GM23338 (cell line): ENCODE measurements around the gene FES. TPM values are rescaled to one million over a fixed set of nuclear protein-coding genes. Genes with fewer than 3 reads are reported as not detected.

Source experiments
- ATAC-seq: fragments of 200-7000 bp; cut with Tn5 transposase; 3 replicates; pipeline ENCODE4 v1.9.1; 2020
- DNase-seq: peaks from one replicate; pipeline ENCODE4 v3.0.0-alpha.2; 2015; ENCODE audit warnings: low spot score
- H2AFZ ChIP-seq: fragments of 200-600 bp; sonication (generic); 2 replicates; pipeline ENCODE4 v1.8.0; 2016; ENCODE audit warnings: antibody characterized with exemption, mild to moderate bottlenecking, moderate library complexity
- H3F3A ChIP-seq: fragments of 200-600 bp; sonication (generic); replicated peaks from 2 replicates; pipeline ENCODE4 v1.8.0; 2017; ENCODE audit warnings: antibody characterized with exemption, mixed run types, low read depth
- H3K27ac ChIP-seq: fragments of 200-600 bp; sonication (generic); 2 replicates; pipeline ENCODE4 v1.6.1; 2016; ENCODE audit warnings: low read depth
- H3K27me3 ChIP-seq: fragments of 200-600 bp; sonication (generic); 2 replicates; pipeline ENCODE4 v1.8.0; 2016; ENCODE audit warnings: mild to moderate bottlenecking, mixed run types, moderate library complexity; ENCODE audit not compliant: insufficient read depth
- H3K36me3 ChIP-seq: fragments of 200-600 bp; sonication (generic); 2 replicates; pipeline ENCODE4 v1.8.0; 2016; ENCODE audit warnings: mild to moderate bottlenecking; ENCODE audit not compliant: insufficient read depth
- H3K4me1 ChIP-seq: fragments of 200-600 bp; sonication (generic); 2 replicates; pipeline ENCODE4 v1.8.0; 2016; ENCODE audit warnings: mild to moderate bottlenecking, moderate library complexity; ENCODE audit not compliant: insufficient read depth
- H3K4me2 ChIP-seq: fragments of 200-600 bp; sonication (generic); 2 replicates; pipeline ENCODE4 v1.7.1; 2017; ENCODE audit warnings: mixed run types
- H3K4me3 ChIP-seq: fragments of 200-600 bp; sonication (generic); 2 replicates; pipeline ENCODE4 v1.6.1; 2016; ENCODE audit warnings: mixed run types
- H3K79me2 ChIP-seq: fragments of 200-600 bp; sonication (generic); replicated peaks from 2 replicates; pipeline ENCODE4 v1.8.0; 2017; ENCODE audit warnings: mild to moderate bottlenecking; ENCODE audit not compliant: insufficient read depth
- H3K9me2 ChIP-seq: fragments of 200-600 bp; sonication (generic); 2 replicates; pipeline ENCODE4 v1.8.0; 2017; ENCODE audit not compliant: insufficient read depth
- H4K20me1 ChIP-seq: fragments of 200-600 bp; sonication (generic); replicated peaks from 2 replicates; pipeline ENCODE4 v1.8.0; 2017; ENCODE audit warnings: mild to moderate bottlenecking; ENCODE audit not compliant: insufficient read depth
- H3K27ac Mint-ChIP-seq: 2 replicates; pipeline ENCODE4 v1.8.0; 2020; ENCODE audit warnings: inconsistent platforms, mild to moderate bottlenecking, moderate library complexity, mixed read lengths
- H3K27me3 Mint-ChIP-seq: 3 replicates; pipeline ENCODE4 v1.8.0; 2022; ENCODE audit warnings: low read depth, mild to moderate bottlenecking, moderate library complexity, mixed read lengths, inconsistent platforms; ENCODE audit not compliant: insufficient read depth, poor library complexity
- H3K36me3 Mint-ChIP-seq: 3 replicates; pipeline ENCODE4 v1.8.0; 2021; ENCODE audit warnings: low read depth, mild to moderate bottlenecking, inconsistent platforms, moderate library complexity, mixed read lengths
- H3K4me1 Mint-ChIP-seq: 3 replicates; pipeline ENCODE4 v1.8.0; 2020; ENCODE audit warnings: mild to moderate bottlenecking, inconsistent platforms, mixed read lengths
- H3K4me3 Mint-ChIP-seq: 3 replicates; pipeline ENCODE4 v1.8.0; 2021; ENCODE audit warnings: moderate library complexity, mild to moderate bottlenecking, inconsistent platforms, mixed read lengths
- H3K9me3 Mint-ChIP-seq: 3 replicates; pipeline ENCODE4 v1.8.0; 2020; ENCODE audit warnings: moderate library complexity, mild to moderate bottlenecking, inconsistent platforms, mixed read lengths
- CREB1 ChIP-seq: fragments of 250-450 bp; sonication (Bioruptor Pico); IDR thresholded peaks from 2 replicates; pipeline ENCODE4 v1.5.0; 2020; ENCODE audit warnings: low read depth, mild to moderate bottlenecking, moderate library complexity
- EZH2phosphoT487 ChIP-seq: fragments of 200-600 bp; sonication (generic); IDR thresholded peaks from one replicate; pipeline ENCODE4 v1.8.1; 2018; ENCODE audit warnings: antibody characterized with exemption; ENCODE audit not compliant: unreplicated experiment
- NANOG ChIP-seq: IDR thresholded peaks from 2 replicates; pipeline ENCODE4 v1.6.1; 2016; ENCODE audit warnings: antibody characterized with exemption, borderline replicate concordance
- POLR2AphosphoS5 ChIP-seq: IDR thresholded peaks from 2 replicates; pipeline ENCODE4 v1.6.1; 2016; ENCODE audit warnings: antibody characterized with exemption, low read depth
- STAT1 ChIP-seq: IDR thresholded peaks from one replicate; pipeline ENCODE4 v1.6.1; 2016; ENCODE audit warnings: antibody characterized with exemption; ENCODE audit not compliant: unreplicated experiment
- ZNF331 ChIP-seq: fragments of 250-450 bp; sonication (Bioruptor Pico); IDR thresholded peaks from 2 replicates; pipeline ENCODE4 v1.5.0; 2020; ENCODE audit warnings: low read depth, mild to moderate bottlenecking, moderate library complexity
- polyA plus RNA-seq: library from polyadenylated mRNA; unstranded; fragments of >200 nt; fragmentation: Nextera tagmentation; extraction: Ambion mirVana; gene quantifications from 2 replicates; pipeline ENCODE4 v1.2.1, GENCODE V29; 2016
- total RNA-seq: library from RNA; depleted of rRNA; stranded (reverse); fragments of >200 nt; shearing (Covaris generic); gene quantifications from 2 replicates; pipeline ENCODE4 v1.2.3, GENCODE V29; 2014
- TF ChIP-seq, protein P1 (sequence below), 2 experiments: fragments of 200-600 bp in 1 of 2; sonication (generic) in 1 of 2; conservative IDR thresholded peaks; 2 replicates each; pipeline versions ENCODE4 v1.5.1 to v1.6.1; 2016 to 2017; ENCODE audit warnings: antibody characterized with exemption in 2 of 2, low read depth in 2 of 2, mild to moderate bottlenecking in 2 of 2, moderate library complexity in 1 of 2
- TF ChIP-seq, protein P2 (sequence below): IDR thresholded peaks from one replicate; pipeline ENCODE4 v1.6.1; 2018; ENCODE audit warnings: antibody characterized with exemption; ENCODE audit not compliant: unreplicated experiment
- TF ChIP-seq, protein P3 (sequence below): fragments of 250-450 bp; sonication (Bioruptor Pico); IDR thresholded peaks from 2 replicates; pipeline ENCODE4 v1.5.0; 2020; ENCODE audit warnings: mild to moderate bottlenecking, moderate library complexity

FES gene
- total and polyA plus RNA-seq, 2 experiments from 2014 or later: 2.7 to 14.4 TPM

DNA sequence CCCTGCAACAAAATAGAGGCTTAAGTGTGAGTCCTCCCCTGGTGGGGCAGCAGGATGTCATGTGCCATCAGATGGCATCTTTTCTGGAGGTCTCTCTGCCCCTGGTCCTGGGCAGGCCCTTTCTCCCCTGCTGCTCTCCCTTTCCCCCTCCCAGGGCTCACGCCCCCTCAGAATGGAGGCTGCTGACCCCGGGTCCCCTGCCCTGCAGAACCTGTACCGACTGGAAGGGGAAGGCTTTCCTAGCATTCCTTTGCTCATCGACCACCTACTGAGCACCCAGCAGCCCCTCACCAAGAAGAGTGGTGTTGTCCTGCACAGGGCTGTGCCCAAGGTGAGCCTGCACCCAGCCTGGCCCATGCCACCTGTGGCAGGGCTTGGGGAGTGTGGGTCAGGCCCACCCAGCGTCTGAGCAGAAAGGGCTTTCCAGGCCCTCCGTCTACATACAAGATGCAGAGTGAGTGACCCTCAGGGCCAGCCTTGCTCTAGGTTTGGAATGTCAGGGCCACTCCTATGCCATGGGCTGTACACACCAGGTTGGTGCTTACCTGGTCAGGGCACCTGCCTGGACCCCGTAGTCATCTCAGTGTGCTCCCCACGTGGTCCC is 7.1 kb downstream of the FES start:
- ATAC-seq: no peak
- H3F3A ChIP-seq: no peaks in the 10 kb centered on the region
- H3K79me2 ChIP-seq: no peaks in the 10 kb centered on the region
- DNase-seq: no peak
- no peaks in the 10 kb centered on the region for H3K4me1 ChIP-seq
- no peak overlapping the region for H3K4me3 ChIP-seq
- H3K27ac ChIP-seq: no peak overlapping the region
- peaks cover 16% of the 10 kb centered on the region for H3K27me3 Mint-ChIP-seq
- no peak for TF ChIP-seq STAT1
- TF ChIP-seq EZH2phosphoT487: no peak
- TF ChIP-seq, protein P1, sequence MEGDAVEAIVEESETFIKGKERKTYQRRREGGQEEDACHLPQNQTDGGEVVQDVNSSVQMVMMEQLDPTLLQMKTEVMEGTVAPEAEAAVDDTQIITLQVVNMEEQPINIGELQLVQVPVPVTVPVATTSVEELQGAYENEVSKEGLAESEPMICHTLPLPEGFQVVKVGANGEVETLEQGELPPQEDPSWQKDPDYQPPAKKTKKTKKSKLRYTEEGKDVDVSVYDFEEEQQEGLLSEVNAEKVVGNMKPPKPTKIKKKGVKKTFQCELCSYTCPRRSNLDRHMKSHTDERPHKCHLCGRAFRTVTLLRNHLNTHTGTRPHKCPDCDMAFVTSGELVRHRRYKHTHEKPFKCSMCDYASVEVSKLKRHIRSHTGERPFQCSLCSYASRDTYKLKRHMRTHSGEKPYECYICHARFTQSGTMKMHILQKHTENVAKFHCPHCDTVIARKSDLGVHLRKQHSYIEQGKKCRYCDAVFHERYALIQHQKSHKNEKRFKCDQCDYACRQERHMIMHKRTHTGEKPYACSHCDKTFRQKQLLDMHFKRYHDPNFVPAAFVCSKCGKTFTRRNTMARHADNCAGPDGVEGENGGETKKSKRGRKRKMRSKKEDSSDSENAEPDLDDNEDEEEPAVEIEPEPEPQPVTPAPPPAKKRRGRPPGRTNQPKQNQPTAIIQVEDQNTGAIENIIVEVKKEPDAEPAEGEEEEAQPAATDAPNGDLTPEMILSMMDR (conservative IDR thresholded peaks at IDR 0.05; ENCODE audit: low read depth in 2 of 2): no peak
- TF ChIP-seq, protein P2, sequence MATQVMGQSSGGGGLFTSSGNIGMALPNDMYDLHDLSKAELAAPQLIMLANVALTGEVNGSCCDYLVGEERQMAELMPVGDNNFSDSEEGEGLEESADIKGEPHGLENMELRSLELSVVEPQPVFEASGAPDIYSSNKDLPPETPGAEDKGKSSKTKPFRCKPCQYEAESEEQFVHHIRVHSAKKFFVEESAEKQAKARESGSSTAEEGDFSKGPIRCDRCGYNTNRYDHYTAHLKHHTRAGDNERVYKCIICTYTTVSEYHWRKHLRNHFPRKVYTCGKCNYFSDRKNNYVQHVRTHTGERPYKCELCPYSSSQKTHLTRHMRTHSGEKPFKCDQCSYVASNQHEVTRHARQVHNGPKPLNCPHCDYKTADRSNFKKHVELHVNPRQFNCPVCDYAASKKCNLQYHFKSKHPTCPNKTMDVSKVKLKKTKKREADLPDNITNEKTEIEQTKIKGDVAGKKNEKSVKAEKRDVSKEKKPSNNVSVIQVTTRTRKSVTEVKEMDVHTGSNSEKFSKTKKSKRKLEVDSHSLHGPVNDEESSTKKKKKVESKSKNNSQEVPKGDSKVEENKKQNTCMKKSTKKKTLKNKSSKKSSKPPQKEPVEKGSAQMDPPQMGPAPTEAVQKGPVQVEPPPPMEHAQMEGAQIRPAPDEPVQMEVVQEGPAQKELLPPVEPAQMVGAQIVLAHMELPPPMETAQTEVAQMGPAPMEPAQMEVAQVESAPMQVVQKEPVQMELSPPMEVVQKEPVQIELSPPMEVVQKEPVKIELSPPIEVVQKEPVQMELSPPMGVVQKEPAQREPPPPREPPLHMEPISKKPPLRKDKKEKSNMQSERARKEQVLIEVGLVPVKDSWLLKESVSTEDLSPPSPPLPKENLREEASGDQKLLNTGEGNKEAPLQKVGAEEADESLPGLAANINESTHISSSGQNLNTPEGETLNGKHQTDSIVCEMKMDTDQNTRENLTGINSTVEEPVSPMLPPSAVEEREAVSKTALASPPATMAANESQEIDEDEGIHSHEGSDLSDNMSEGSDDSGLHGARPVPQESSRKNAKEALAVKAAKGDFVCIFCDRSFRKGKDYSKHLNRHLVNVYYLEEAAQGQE: no peak
- no peak for TF ChIP-seq POLR2AphosphoS5
- TF ChIP-seq, protein P3, sequence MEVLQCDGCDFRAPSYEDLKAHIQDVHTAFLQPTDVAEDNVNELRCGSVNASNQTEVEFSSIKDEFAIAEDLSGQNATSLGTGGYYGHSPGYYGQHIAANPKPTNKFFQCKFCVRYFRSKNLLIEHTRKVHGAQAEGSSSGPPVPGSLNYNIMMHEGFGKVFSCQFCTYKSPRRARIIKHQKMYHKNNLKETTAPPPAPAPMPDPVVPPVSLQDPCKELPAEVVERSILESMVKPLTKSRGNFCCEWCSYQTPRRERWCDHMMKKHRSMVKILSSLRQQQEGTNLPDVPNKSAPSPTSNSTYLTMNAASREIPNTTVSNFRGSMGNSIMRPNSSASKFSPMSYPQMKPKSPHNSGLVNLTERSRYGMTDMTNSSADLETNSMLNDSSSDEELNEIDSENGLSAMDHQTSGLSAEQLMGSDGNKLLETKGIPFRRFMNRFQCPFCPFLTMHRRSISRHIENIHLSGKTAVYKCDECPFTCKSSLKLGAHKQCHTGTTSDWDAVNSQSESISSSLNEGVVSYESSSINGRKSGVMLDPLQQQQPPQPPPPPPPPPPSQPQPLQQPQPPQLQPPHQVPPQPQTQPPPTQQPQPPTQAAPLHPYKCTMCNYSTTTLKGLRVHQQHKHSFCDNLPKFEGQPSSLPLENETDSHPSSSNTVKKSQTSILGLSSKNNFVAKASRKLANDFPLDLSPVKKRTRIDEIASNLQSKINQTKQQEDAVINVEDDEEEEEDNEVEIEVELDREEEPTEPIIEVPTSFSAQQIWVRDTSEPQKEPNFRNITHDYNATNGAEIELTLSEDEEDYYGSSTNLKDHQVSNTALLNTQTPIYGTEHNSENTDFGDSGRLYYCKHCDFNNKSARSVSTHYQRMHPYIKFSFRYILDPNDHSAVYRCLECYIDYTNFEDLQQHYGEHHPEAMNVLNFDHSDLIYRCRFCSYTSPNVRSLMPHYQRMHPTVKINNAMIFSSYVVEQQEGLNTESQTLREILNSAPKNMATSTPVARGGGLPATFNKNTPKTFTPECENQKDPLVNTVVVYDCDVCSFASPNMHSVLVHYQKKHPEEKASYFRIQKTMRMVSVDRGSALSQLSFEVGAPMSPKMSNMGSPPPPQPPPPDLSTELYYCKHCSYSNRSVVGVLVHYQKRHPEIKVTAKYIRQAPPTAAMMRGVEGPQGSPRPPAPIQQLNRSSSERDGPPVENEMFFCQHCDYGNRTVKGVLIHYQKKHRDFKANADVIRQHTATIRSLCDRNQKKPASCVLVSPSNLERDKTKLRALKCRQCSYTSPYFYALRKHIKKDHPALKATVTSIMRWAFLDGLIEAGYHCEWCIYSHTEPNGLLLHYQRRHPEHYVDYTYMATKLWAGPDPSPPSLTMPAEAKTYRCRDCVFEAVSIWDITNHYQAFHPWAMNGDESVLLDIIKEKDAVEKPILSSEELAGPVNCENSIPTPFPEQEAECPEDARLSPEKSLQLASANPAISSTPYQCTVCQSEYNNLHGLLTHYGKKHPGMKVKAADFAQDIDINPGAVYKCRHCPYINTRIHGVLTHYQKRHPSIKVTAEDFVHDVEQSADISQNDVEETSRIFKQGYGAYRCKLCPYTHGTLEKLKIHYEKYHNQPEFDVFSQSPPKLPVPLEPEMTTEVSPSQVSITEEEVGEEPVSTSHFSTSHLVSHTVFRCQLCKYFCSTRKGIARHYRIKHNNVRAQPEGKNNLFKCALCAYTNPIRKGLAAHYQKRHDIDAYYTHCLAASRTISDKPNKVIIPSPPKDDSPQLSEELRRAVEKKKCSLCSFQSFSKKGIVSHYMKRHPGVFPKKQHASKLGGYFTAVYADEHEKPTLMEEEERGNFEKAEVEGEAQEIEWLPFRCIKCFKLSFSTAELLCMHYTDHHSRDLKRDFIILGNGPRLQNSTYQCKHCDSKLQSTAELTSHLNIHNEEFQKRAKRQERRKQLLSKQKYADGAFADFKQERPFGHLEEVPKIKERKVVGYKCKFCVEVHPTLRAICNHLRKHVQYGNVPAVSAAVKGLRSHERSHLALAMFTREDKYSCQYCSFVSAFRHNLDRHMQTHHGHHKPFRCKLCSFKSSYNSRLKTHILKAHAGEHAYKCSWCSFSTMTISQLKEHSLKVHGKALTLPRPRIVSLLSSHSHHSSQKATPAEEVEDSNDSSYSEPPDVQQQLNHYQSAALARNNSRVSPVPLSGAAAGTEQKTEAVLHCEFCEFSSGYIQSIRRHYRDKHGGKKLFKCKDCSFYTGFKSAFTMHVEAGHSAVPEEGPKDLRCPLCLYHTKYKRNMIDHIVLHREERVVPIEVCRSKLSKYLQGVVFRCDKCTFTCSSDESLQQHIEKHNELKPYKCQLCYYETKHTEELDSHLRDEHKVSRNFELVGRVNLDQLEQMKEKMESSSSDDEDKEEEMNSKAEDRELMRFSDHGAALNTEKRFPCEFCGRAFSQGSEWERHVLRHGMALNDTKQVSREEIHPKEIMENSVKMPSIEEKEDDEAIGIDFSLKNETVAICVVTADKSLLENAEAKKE (CRISPR knock-in tag): no peak
- TF ChIP-seq NANOG: no peak
- no peak for TF ChIP-seq CREB1
- no peak for TF ChIP-seq ZNF331 (CRISPR knock-in tag)
- H2AFZ ChIP-seq: no peak overlapping the region
- no peak overlapping the region for H3K4me3 Mint-ChIP-seq
- H3K9me2 ChIP-seq: no peaks in the 10 kb centered on the region
- no peaks in the 10 kb centered on the region for H3K9me3 Mint-ChIP-seq
- no peak overlapping the region for H3K4me2 ChIP-seq
- H3K36me3 ChIP-seq: no peaks in the 10 kb centered on the region
- H3K4me1 Mint-ChIP-seq: peaks cover 5% of the 10 kb centered on the region; the same call in 1 of the 3 replicates
- no peaks in the 10 kb centered on the region for H3K27me3 ChIP-seq
- H3K27ac Mint-ChIP-seq: no peak overlapping the region
- peaks cover 8% of the 10 kb centered on the region for H3K36me3 Mint-ChIP-seq
- no peaks in the 10 kb centered on the region for H4K20me1 ChIP-seq
